Epithelial cell of esophagus (primary cell): Measurements from ENCODE around the gene ARL5A.
"Not testable (repeated sequence)": the region's sequence is repeated elsewhere in the genome, so short reads cannot be mapped to it uniquely, and the experiment has no call there.

Experiments used
- DNase-seq: peaks from one replicate; pipeline ENCODE4 v3.0.0; 2010; ENCODE audit warnings: low read depth
- H3K4me3 ChIP-seq: 2 replicates; pipeline ENCODE4 v1.5.1; 2011; ENCODE audit warnings: mild to moderate bottlenecking, low read length, control low read depth
- CTCF ChIP-seq: IDR thresholded peaks from 2 replicates; pipeline ENCODE4 v1.5.1; 2011; ENCODE audit warnings: low read depth, mild to moderate bottlenecking, low read length, control low read depth, inconsistent platforms; ENCODE audit not compliant: insufficient read depth; ENCODE audit errors: missing control alignments

ARL5A gene

DNA sequence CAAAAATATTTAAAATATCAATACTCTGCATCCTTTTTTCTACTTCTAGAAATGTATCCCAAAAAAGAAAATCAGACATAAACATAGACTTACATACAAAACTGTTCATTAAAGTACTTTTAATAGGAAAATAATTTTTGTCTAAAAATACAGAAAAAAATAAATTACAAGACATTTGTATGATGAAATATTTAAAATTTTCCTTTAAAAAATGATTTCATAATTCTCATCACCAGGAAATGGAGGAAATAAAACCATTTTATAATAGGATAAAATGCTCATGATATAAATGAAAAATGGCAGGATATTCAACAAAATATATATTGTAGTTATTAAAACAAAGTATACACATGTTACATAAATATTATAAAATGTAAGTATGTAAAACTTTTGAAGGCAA lies 24.4 kb downstream of the ARL5A start:
- no peak for DNase-seq
- no peak overlapping the region for H3K4me3 ChIP-seq
- no peak for TF ChIP-seq CTCF

DNA sequence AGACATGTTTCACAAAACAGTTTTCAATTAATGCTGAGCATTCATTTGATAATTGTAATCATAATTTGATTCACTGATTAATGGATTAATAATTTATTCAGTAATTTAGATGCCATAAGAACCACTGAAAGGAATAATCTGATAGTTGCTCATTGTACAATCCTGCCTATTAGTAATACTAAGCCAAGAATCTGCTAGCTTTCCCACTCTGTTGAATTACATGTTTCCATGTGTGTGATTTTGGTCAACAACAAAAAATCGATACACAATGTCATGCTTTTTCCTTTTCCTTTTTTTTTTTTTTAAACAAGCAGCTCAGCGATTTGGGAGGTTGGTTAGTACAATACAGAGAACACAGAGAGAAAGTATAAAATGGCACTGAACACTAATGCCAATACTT lies 25.9 kb downstream of the ARL5A start:
- H3K4me3 ChIP-seq, result no peak overlapping the region
- DNase-seq, result no peak
- TF ChIP-seq CTCF, result no peak

- H3K4me3 ChIP-seq, result no peak overlapping the region
- DNase-seq, result no peak
- no peak for TF ChIP-seq CTCF
These were observed 28.3 kb downstream of the ARL5A start for GRCh38 chr2:151799886-151800292.

- DNase-seq, result no peak
These were observed 31.4 kb downstream of the ARL5A start for GRCh38 chr2:151796774-151797173.

DNA sequence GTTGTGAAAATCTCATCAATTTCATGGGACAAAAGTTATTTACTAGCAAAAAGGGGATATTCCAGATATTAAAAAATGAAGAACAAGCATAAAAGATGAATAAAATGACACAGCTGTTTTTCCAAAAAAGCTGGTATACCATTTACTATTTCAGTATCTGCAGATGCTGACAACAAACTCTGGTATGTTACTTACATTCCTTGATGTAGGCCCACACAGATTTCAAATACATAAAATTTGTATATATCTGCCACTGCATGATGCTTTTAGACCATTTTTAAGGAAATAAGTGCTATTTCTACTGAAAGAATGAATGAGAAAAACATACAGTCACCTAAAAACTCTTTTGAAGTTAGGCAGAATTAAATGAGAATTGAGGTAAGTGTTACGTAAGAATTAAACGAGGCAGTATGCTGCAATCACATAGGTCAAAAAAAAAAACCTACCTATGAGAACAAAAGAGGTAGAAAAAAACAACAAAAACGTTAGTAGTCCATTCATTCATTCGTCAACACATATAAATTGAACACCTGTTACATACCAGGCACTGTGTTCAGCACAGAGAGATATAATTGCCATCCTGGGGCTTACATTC lies 32.5 kb downstream of the ARL5A start:
- no peak for DNase-seq
- H3K4me3 ChIP-seq, result no peak overlapping the region
- no peak for TF ChIP-seq CTCF

More at GRCh38 chr2:151796774-151797173, 31.4 kb downstream of the ARL5A start:
- H3K4me3 ChIP-seq, result no peak overlapping the region
- TF ChIP-seq CTCF, result no peak

- not testable (repeated sequence) for H3K4me3 ChIP-seq
These were observed 33.8 kb downstream of the ARL5A start for GRCh38 chr2:151794422-151794821.

DNA sequence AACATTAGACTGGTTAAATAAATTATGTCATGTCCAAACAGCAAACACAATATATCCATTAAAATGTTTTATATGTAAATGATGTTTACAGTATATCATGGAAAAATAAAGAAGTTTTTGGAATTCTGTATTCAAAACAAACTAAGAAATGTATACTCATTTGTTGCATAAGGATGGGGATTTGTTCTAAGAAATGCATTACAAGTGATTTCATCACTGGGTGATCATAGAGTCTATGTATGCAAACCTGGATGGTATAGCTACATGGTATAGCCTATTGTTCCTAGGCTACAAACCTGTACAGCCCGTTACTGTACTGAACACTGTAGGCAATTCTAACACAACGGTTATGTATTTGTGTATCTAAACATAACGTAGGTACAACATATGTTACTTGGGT lies 35.1 kb downstream of the ARL5A start:
- no peak overlapping the region for H3K4me3 ChIP-seq
- no peak for TF ChIP-seq CTCF

More at GRCh38 chr2:151794422-151794821, 33.8 kb downstream of the ARL5A start:
- peak; percentile 11 for DNase-seq

DNA sequence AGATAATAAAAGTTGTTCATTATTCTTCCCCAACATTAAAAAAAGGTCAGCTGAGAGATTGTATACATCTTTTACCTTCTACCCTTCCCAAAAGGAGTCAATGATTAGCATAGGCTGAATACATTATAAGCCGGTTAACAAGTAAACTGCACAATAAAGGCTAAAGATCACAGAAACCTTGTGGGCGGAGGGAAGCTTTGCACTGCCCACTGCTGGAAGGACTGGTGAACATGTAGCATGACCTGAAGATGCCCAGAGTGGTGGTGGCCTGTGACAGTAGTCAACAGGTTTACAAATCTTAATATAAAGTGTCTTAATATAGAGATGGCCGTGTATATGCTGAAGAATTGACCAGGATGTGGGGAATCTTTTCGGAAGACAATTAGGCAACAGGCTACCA lies 35.6 kb downstream of the ARL5A start:
- DNase-seq, result no peak
- TF ChIP-seq CTCF, result no peak
- no peak overlapping the region for H3K4me3 ChIP-seq

More for the DNA sequence above, 35.1 kb downstream of the ARL5A start:
- no peak for DNase-seq
